Activated CD4-positive, alpha-beta T cell treated with anti-CD3 and anti-CD28 coated beads for 4 hours (primary cell): ENCODE results near the gene ACP7.

Experiments used
- DNase-seq, 2 donors: peaks; one replicate each; pipeline ENCODE4 v3.0.0-alpha.2; 2020

The ACP7 gene

GRCh38 chr19:39152066-39152465 is 67.9 kb downstream of the ACP7 start:
- DNase-seq = no peak

- no peak for DNase-seq
These were observed 70.0 kb downstream of the ACP7 start for GRCh38 chr19:39154100-39154628.

- DNase-seq = no peak
These were observed 70.5 kb downstream of the ACP7 start for GRCh38 chr19:39154629-39155100.

GRCh38 chr19:39155114-39155700 is 71.0 kb downstream of the ACP7 start:
- DNase-seq = no peak

GRCh38 chr19:39155741-39156140 is 71.6 kb downstream of the ACP7 start:
- no peak for DNase-seq

GRCh38 chr19:39156326-39157230 is 72.4 kb downstream of the ACP7 start:
- no peak for DNase-seq

- no peak for DNase-seq
These were observed 73.3 kb downstream of the ACP7 start for GRCh38 chr19:39157275-39157996.

GRCh38 chr19:39157997-39158389 is 73.8 kb downstream of the ACP7 start:
- DNase-seq = no peak

GRCh38 chr19:39158646-39159260 is 74.6 kb downstream of the ACP7 start:
- DNase-seq = no peak

GRCh38 chr19:39160523-39160861 is 76.3 kb downstream of the ACP7 start:
- no peak for DNase-seq
